Ectodermal cell (in vitro differentiated cells): Measurements from ENCODE around the gene COL18A1.

Source experiments
- H3K27ac ChIP-seq: 2 replicates; pipeline ENCODE4 v1.7.0; 2013; ENCODE audit warnings: mild to moderate bottlenecking, low read depth, low read length; ENCODE audit not compliant: insufficient read depth, poor library complexity, severe bottlenecking
- H3K27me3 ChIP-seq: 2 replicates; pipeline ENCODE4 v1.7.0; 2013; ENCODE audit warnings: mild to moderate bottlenecking, low read length; ENCODE audit not compliant: insufficient read depth, control insufficient read depth, poor library complexity, severe bottlenecking
- H3K36me3 ChIP-seq: one replicate; pipeline ENCODE4 v1.7.0; 2013; ENCODE audit warnings: low read length; ENCODE audit not compliant: control insufficient read depth, insufficient read depth
- H3K4me1 ChIP-seq: one replicate; pipeline ENCODE4 v1.7.0; 2013; ENCODE audit warnings: low read length; ENCODE audit not compliant: control insufficient read depth, insufficient read depth
- H3K4me3 ChIP-seq: 2 replicates; pipeline ENCODE4 v1.7.0; 2013; ENCODE audit warnings: low read depth, low read length, control low read depth; ENCODE audit not compliant: insufficient read depth
- H3K9me3 ChIP-seq: 2 replicates; pipeline ENCODE4 v1.7.0; 2013; ENCODE audit warnings: mild to moderate bottlenecking, low read length, moderate library complexity; ENCODE audit not compliant: control insufficient read depth
- WGBS, 2 experiments: methylation state at CpG; one replicate each; pipeline ENCODE4 v1.1.7; 2013; ENCODE audit warnings: missing lambda C conversion rate in 2 of 2; 5-methylcytosine and 5-hydroxymethylcytosine counted together

Gene COL18A1

DNA sequence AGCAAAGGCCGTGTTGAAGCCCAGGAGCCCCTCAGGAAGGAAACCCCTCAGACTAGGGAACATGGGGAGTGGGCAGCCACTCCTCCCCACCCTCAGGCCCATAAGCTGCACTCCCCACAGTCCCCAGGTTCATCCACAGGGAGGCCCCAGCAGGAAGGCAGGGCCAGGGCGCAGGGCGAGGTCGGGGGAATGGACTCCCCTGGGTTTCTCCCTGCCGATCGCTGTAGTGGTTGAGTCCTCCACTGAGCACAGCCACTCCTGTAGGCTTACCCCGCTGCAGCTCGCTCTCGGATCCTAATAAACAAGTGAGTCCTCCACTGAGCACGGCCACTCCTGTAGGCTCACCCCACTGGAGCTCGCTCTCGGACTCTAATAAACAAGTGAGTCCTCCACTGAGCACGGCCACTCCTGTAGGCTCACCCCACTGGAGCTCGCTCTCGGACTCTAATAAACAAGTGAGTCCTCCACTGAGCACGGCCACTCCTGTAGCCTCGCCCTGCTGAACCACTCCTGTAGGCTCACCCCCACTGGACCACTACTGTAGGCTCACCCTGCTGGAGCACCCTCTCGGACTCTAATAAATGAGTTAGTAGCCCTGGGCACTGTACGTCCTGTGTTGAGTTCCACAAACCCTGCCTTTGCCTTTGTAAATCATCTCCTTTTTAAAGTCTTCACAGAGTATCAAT is 16.2 kb upstream of the COL18A1 start:
- Histone ChIP-seq H3K36me3 (no peaks in the 10 kb centered on the region), H3K9me3 (no peaks in the 10 kb centered on the region), H3K27me3 (peaks cover 3% of the 10 kb centered on the region), H3K4me1 (peaks cover 9% of the 10 kb centered on the region), H3K27ac (no peak overlapping the region), H3K4me3 (no peak overlapping the region)
- 90 to 93% methylated on average over 19 of the region's 19 CpGs for WGBS, 2 experiments

- WGBS, 2 experiments = 89 to 90% methylated on average over 28 of the region's 28 CpGs
- Histone ChIP-seq H3K4me3 (no peak overlapping the region), H3K4me1 (peaks cover 9% of the 10 kb centered on the region), H3K36me3 (no peaks in the 10 kb centered on the region), H3K27ac (no peak overlapping the region), H3K27me3 (peaks cover 3% of the 10 kb centered on the region), H3K9me3 (no peaks in the 10 kb centered on the region)
Observed at GRCh38 chr21:45390121-45390751, 14.7 kb upstream of the COL18A1 start.

DNA sequence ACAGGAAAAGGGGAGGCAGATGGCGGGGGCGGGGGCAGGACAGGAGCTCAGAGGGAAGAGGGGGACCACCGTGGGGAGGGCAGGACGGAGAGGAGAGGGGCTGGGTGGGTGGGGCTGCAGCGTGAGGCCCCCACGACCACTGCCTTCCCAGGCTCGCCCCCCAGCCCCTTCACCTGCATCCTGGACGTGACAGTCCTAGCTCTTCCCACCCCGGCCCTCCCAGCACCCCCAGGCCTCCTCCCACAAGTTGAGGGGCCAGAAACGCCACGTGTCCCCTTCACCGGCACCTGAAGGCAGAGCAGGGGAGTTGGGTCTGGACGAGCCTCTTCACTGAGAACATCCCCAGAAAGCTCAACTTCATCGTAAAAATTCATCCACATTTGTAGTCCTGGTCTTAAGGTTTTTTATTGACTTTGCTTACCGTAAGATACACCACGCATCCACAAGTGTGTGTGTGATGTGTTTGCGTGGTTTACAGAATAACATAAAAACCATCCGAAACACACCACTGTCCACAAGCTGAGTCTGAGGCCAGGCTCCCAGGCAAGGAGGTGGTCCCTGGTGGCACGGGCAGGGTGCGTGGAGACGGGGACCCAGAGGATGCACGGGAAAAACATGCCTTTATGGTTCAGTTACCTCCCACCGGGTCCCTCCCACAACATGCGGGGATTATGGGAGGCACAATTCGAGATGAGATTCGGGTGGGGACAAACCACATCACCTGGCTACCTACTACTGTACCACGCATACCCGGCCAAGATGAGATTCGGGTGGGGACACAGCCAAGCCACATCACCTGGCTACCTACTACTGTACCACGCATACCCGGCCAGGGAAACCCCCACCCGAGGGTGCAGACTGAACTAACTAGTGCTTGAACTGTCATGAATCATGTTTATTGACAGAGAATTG is 13.9 kb upstream of the COL18A1 start:
- H3K27ac ChIP-seq = no peak overlapping the region
- H3K27me3 ChIP-seq = peaks cover 3% of the 10 kb centered on the region
- no peaks in the 10 kb centered on the region for H3K36me3 ChIP-seq
- 90 to 92% methylated on average over 31 to 32 of the region's 32 CpGs for WGBS, 2 experiments
- no peaks in the 10 kb centered on the region for H3K9me3 ChIP-seq
- H3K4me3 ChIP-seq = no peak overlapping the region
- peaks cover 9% of the 10 kb centered on the region for H3K4me1 ChIP-seq

DNA sequence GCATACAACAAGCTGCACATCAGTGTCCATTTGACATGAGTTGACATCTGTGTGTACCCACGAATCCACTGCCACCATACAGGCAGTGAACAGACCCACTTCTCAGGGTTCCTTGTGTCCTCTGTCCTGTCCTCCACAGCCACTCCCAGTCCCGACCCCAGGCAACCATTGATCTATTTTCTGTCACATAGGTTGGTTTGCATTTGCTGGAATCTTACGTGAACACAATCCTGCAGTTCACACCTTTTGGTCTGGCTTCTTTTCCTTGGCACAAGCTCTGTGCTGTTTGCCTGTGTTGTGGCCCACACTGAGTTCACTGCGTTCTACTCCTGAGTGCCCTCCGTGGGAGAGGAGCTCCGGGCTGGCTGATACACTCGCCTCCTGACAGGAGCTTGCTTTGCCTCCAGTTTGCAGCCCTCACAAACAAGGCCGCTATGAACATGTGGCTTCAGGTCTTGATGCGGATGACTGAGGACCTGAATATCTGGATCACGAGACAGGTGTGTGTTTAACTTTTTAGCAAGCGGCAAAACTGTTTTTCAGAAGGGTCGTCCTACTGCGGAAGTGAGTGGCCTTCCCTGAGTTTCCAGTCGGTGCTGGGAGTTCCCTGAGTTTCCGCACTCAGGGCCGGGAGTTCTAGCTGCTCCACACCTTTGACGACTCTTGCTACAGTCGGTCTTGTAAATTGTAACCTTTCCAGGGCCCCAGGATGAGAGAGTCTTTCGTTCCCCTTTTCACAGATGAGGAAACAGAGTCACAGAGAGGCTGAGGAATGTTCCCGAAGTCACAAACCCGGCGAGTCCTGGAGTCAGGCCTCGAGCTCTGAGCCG is 13.0 kb upstream of the COL18A1 start:
- peaks cover 9% of the 10 kb centered on the region for H3K4me1 ChIP-seq
- no peak overlapping the region for H3K4me3 ChIP-seq
- H3K27me3 ChIP-seq = no peaks in the 10 kb centered on the region
- H3K27ac ChIP-seq = no peak overlapping the region
- H3K9me3 ChIP-seq = no peaks in the 10 kb centered on the region
- H3K36me3 ChIP-seq = no peaks in the 10 kb centered on the region
- 88% methylated on average over 24 of the region's 24 CpGs for WGBS, 2 experiments

DNA sequence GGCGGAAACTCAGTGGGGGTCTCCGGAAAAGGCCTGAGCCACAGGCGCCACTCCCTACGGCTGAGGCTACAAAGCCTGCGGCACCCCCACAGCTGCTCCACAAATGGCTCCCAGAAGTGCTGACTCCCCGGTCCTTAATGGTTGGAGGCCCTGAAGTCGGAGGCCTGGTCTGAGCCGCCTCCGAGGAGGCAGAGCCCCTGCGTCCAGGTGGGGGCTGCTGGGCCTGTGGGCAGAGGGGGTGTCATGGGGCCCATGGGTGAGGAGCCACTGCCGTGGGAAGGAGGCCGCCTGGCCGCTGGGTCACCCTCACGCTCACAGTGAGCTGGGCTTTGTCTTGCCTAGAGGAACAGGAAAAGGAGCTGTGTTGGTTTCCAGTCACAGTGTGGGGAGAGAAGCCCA is 12.4 kb upstream of the COL18A1 start:
- Histone ChIP-seq H3K4me1 (peaks cover 9% of the 10 kb centered on the region), H3K27ac (no peak overlapping the region), H3K4me3 (no peak overlapping the region), H3K27me3 (peaks cover 4% of the 10 kb centered on the region), H3K9me3 (no peaks in the 10 kb centered on the region), H3K36me3 (no peaks in the 10 kb centered on the region)
- 84% methylated on average over 14 of the region's 14 CpGs for WGBS, 2 experiments

- Histone ChIP-seq H3K27ac (no peak overlapping the region), H3K4me1 (peaks cover 6% of the 10 kb centered on the region), H3K9me3 (no peaks in the 10 kb centered on the region), H3K27me3 (peaks cover 4% of the 10 kb centered on the region), H3K4me3 (no peak overlapping the region), H3K36me3 (no peaks in the 10 kb centered on the region)
- 93 to 94% methylated on average over 26 of the region's 26 CpGs for WGBS, 2 experiments
Observed at GRCh38 chr21:45393021-45393420, 11.9 kb upstream of the COL18A1 start.

GRCh38 chr21:45393833-45394638 is 10.9 kb upstream of the COL18A1 start:
- H3K9me3 ChIP-seq = no peaks in the 10 kb centered on the region

DNA sequence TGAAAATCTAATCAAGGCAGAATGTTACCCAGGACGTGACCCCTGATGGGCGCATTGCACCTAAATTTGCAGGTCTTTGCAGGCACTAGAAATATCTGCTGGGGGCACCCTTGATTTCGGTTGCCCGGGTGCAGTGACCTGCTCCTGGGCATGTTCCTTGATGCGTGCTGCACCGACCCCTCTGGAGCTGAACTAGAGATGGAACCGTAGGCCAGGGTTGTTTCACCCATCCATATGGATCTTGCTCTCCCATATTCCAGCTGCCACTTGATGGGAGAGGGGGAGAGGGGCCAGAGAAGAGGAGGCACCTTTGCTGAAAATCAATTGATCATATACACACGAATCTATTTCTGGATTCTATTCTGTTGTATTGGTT is 8.4 kb upstream of the COL18A1 start:
- Histone ChIP-seq H3K9me3 (no peaks in the 10 kb centered on the region), H3K27me3 (peaks cover 4% of the 10 kb centered on the region), H3K4me1 (no peaks in the 10 kb centered on the region), H3K36me3 (no peaks in the 10 kb centered on the region), H3K27ac (no peak overlapping the region), H3K4me3 (no peak overlapping the region)
- 84 to 86% methylated on average over 8 of the region's 8 CpGs for WGBS, 2 experiments

More at GRCh38 chr21:45393833-45394638, 10.9 kb upstream of the COL18A1 start:
- H3K4me1 ChIP-seq = no peaks in the 10 kb centered on the region
- no peak overlapping the region for H3K4me3 ChIP-seq
- H3K36me3 ChIP-seq = no peaks in the 10 kb centered on the region
- H3K27ac ChIP-seq = no peak overlapping the region
- H3K27me3 ChIP-seq = peaks cover 4% of the 10 kb centered on the region
- WGBS, 2 experiments = 91% methylated on average over 26 to 28 of the region's 30 CpGs

- Histone ChIP-seq H3K9me3 (no peaks in the 10 kb centered on the region), H3K4me1 (no peaks in the 10 kb centered on the region), H3K4me3 (no peak overlapping the region), H3K36me3 (no peaks in the 10 kb centered on the region), H3K27ac (no peak overlapping the region), H3K27me3 (peaks cover 5% of the 10 kb centered on the region)
- WGBS, 2 experiments = 100% methylated on average over 2 of the region's 2 CpGs; no CpG with 5 or more reads in 1 of the 2 experiments
Observed at GRCh38 chr21:45397381-45397780, 7.6 kb upstream of the COL18A1 start.
